K562 (cell line): Measurements from ENCODE around the gene ITGA3. TPM values are rescaled to one million over a fixed set of nuclear protein-coding genes. Genes with fewer than 3 reads are reported as not detected.

Experiments
- ELF1 ChIP-seq: fragments of 200-800 bp; sonication (Bioruptor generic); IDR thresholded peaks from 2 replicates; pipeline ENCODE4 v1.6.1; 2016; ENCODE audit warnings: missing genetic modification characterization, missing compliant biosample characterization
- KAT2B ChIP-seq: IDR thresholded peaks from one replicate; pipeline ENCODE4 v1.6.1; 2012; ENCODE audit warnings: low read depth, mild to moderate bottlenecking, control low read depth, inconsistent platforms, low read length, moderate library complexity
- LEF1 ChIP-seq: fragments of 450-650 bp; IDR thresholded peaks from 2 replicates; pipeline ENCODE4 v1.6.1; 2016; ENCODE audit warnings: mild to moderate bottlenecking
- MAZ ChIP-seq, 2 experiments: fragments of 450-650 bp in 1 of 2; sonication (generic) in 1 of 2; formaldehyde crosslinking; IDR thresholded peaks in 1 of 2; conservative IDR thresholded peaks in 1 of 2; 2 replicates each; pipeline versions ENCODE4 v1.4.0 to v1.5.0; 2020; ENCODE audit warnings: mild to moderate bottlenecking in 1 of 2, missing genetic modification reagents in 1 of 2
- MCM3 ChIP-seq: fragments of 450-650 bp; IDR thresholded peaks from 2 replicates; pipeline ENCODE4 v1.6.1; 2016
- NELFE ChIP-seq: IDR thresholded peaks from 2 replicates; pipeline ENCODE4 v1.6.1; 2011; ENCODE audit warnings: mild to moderate bottlenecking; ENCODE audit not compliant: insufficient read depth, insufficient read length
- NR1H2 ChIP-seq: sonication (generic); formaldehyde crosslinking; IDR thresholded peaks from 2 replicates; pipeline ENCODE4 v1.4.0; 2020; ENCODE audit warnings: mild to moderate bottlenecking, missing genetic modification reagents
- REST ChIP-seq, 2 experiments: fragments of 450-650 bp; formaldehyde crosslinking in 1 of 2; IDR thresholded peaks; 2 replicates each; pipeline versions ENCODE4 v1.4.0 to v1.6.1; 2014 to 2020; ENCODE audit warnings: mild to moderate bottlenecking in 2 of 2, borderline replicate concordance in 1 of 2, low read depth in 1 of 2
- TEAD4 ChIP-seq, 2 experiments: sonication (generic) in 1 of 2; formaldehyde crosslinking in 1 of 2; IDR thresholded peaks; 2 replicates each; pipeline versions ENCODE4 v1.6.1 to v1.8.0; 2012 to 2022; ENCODE audit warnings: borderline replicate concordance in 1 of 2, inconsistent platforms in 1 of 2, low read length in 1 of 2, mild to moderate bottlenecking in 1 of 2, missing genetic modification reagents in 1 of 2
- THRA ChIP-seq: fragments of 450-650 bp; IDR thresholded peaks from 2 replicates; pipeline ENCODE4 v1.6.1; 2017; ENCODE audit warnings: mild to moderate bottlenecking, moderate library complexity
- ZBTB1 ChIP-seq: sonication (generic); formaldehyde crosslinking; IDR thresholded peaks from 2 replicates; pipeline ENCODE4 v1.8.1; 2023; ENCODE audit warnings: missing genetic modification reagents, low read depth, mild to moderate bottlenecking, borderline replicate concordance
- ZC3H4 ChIP-seq: sonication (generic); formaldehyde crosslinking; IDR thresholded peaks from 2 replicates; pipeline ENCODE4 v1.9.0; 2021; ENCODE audit warnings: missing genetic modification reagents, borderline replicate concordance
- ZKSCAN3 ChIP-seq: fragments of 250-450 bp; sonication (Bioruptor Pico); IDR thresholded peaks from 2 replicates; pipeline ENCODE4 v1.4.0; 2020
- ZNF12 ChIP-seq: sonication (generic); formaldehyde crosslinking; IDR thresholded peaks from 2 replicates; pipeline ENCODE4 v1.4.0; 2020; ENCODE audit warnings: mild to moderate bottlenecking, missing genetic modification reagents
- ZNF699 ChIP-seq: fragments of 250-450 bp; sonication (Bioruptor Pico); IDR thresholded peaks from 2 replicates; pipeline ENCODE4 v1.8.0; 2021; ENCODE audit warnings: mild to moderate bottlenecking, moderate library complexity; ENCODE audit not compliant: insufficient replicate concordance
- polyA plus RNA-seq, 8 experiments: library from polyadenylated mRNA; depleted of rRNA in 4 of 8; stranded (reverse) in 5 of 8; unstranded in 3 of 8; fragments of >200 nt; fragmentation: Nextera tagmentation in 2 of 8; fragmentation: Illumina TruSeq in 1 of 8; extraction: Ambion mirVana in 2 of 8; extraction: Trizol in 1 of 8; gene quantifications; 2 replicates each; pipeline versions ENCODE4 v1.2.1 to v1.2.3, GENCODE V29; 2011 to 2014; ENCODE audit warnings: inconsistent platforms in 1 of 8, missing spikeins in 1 of 8
- total RNA-seq, 7 experiments: library from RNA; depleted of rRNA in 6 of 7; stranded (reverse); fragments of >200 nt in 6 of 7; fragmentation: Illumina TruSeq in 2 of 7; extraction: Trizol in 2 of 7; gene quantifications; 2 replicates each; pipeline versions ENCODE4 v1.2.1 to v1.2.3, GENCODE V29; 2011 to 2021; ENCODE audit warnings: low replicate concordance in 1 of 7
- TF ChIP-seq, protein P1 (sequence below): fragments of 450-650 bp; conservative IDR thresholded peaks from 2 replicates; pipeline ENCODE4 v1.6.1; 2016; ENCODE audit warnings: missing genetic modification characterization, low read depth, mild to moderate bottlenecking, control low read depth, missing compliant biosample characterization

The ITGA3 gene
- total and polyA plus RNA-seq, 9 of the 15 experiments (the other 6 are each of a cell fraction or from before 2014, with no cell fraction given), result 0.03 to 0.75 (median 0.14) TPM; not detected in 2

DNA sequence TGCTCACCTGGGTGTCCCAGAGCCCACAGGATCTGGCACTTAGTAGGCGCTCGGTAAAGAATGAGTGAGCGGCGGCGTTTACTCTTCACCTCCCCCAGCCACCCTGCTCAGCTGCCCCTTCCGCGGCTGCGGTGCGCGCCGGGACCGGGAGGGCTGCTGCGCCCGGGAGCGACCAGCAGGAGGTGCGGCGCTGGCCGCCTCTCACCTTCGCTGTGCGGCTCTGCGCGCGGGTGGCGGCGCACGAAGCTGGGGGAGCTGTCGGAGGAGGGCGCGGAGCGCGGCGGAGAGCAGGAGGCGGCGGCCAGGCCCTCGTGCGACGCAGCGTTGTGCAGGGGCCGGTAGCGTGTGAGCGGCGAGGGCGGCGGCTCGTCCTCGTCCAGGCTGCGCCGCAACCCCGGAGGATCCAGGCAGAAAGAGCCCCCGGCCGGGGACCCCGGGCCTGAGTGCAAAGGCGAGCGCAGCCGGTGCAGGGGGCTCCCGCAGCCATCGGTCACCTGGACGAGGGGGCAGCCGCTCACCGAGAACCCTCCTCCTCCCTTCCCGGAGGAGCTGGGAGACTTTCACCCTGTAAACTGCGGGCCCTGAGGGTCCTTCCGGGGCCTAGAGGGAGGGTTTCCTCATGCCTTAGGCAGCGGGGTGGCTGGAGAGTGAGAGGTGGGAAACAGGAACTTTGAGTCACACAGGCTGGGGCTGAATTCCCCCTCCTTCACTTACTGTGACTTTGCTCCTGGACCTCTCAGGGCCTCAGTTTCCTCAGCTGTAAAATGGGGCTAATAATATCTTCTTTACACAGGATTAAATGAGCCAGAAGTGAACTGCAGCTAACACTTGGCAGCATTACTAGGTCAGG is 61.5 kb downstream of the ITGA3 start (continued):
- TF ChIP-seq NR1H2 (CRISPR knock-in tag) (no peak), MAZ (CRISPR knock-in tag; conservative IDR thresholded peaks at IDR 0.05 in 1 of 2, IDR thresholded peaks at IDR 0.05 in 1 of 2) (peak; percentile 58 to 68; a peak in 3 of 4 replicates), REST (IDR thresholded peaks at IDR 0.05; ENCODE audit: borderline replicate concordance) (no peak), REST (CRISPR knock-in tag; IDR thresholded peaks at IDR 0.05; ENCODE audit: low read depth) (no peak), TEAD4 (IDR thresholded peaks at IDR 0.05; ENCODE audit: low read length) (no peak), TEAD4 (CRISPR knock-in tag; IDR thresholded peaks at IDR 0.05; ENCODE audit: borderline replicate concordance) (no peak), LEF1 (no peak), ZBTB1 (CRISPR knock-in tag) (no peak), KAT2B (no peak), ELF1 (tag) (no peak), MCM3 (no peak), ZKSCAN3 (CRISPR knock-in tag) (no peak), NELFE (no peak), ZC3H4 (CRISPR knock-in tag) (no peak), ZNF699 (no peak), THRA (no peak), ZNF12 (CRISPR knock-in tag) (no peak)
- TF ChIP-seq, protein P1, sequence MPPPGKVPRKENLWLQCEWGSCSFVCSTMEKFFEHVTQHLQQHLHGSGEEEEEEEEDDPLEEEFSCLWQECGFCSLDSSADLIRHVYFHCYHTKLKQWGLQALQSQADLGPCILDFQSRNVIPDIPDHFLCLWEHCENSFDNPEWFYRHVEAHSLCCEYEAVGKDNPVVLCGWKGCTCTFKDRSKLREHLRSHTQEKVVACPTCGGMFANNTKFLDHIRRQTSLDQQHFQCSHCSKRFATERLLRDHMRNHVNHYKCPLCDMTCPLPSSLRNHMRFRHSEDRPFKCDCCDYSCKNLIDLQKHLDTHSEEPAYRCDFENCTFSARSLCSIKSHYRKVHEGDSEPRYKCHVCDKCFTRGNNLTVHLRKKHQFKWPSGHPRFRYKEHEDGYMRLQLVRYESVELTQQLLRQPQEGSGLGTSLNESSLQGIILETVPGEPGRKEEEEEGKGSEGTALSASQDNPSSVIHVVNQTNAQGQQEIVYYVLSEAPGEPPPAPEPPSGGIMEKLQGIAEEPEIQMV, result no peak
